HepG2 (cell line): ENCODE measurements around the gene CAMTA1.

Source experiments
- FOXJ3 ChIP-seq: sonication (generic); formaldehyde crosslinking; IDR thresholded peaks from 2 replicates; pipeline ENCODE4 v1.4.0; 2020; ENCODE audit warnings: missing genetic modification reagents, mild to moderate bottlenecking, borderline replicate concordance
- MAFK ChIP-seq, 2 experiments: IDR thresholded peaks in 1 of 2; conservative IDR thresholded peaks in 1 of 2; 2 replicates each; pipeline ENCODE4 v1.6.1; 2011; ENCODE audit warnings: improper control_type of control experiment in 2 of 2, low read length in 2 of 2
- U2AF2 ChIP-seq: fragments of 200-400 bp; formaldehyde crosslinking; IDR thresholded peaks from 2 replicates; pipeline ENCODE4 v1.6.1; 2017; ENCODE audit warnings: low read depth, mild to moderate bottlenecking, low read length
- ZEB1 ChIP-seq: IDR thresholded peaks from 2 replicates; pipeline ENCODE4 v1.6.1; 2012; ENCODE audit warnings: mild to moderate bottlenecking, low read depth, inconsistent platforms; ENCODE audit not compliant: insufficient replicate concordance
- ZNF7 ChIP-seq: IDR thresholded peaks from 2 replicates; pipeline ENCODE4 v1.6.1; 2016; ENCODE audit warnings: missing biosample characterization, missing genetic modification reagents
- ZNF782 ChIP-seq: sonication (generic); formaldehyde crosslinking; IDR thresholded peaks from 2 replicates; pipeline ENCODE4 v1.4.0; 2020; ENCODE audit warnings: missing genetic modification reagents, mild to moderate bottlenecking, borderline replicate concordance
- ZSCAN12 ChIP-seq: sonication (generic); formaldehyde crosslinking; IDR thresholded peaks from 2 replicates; pipeline ENCODE4 v1.9.0; 2021; ENCODE audit warnings: mild to moderate bottlenecking, missing genetic modification reagents

DNA sequence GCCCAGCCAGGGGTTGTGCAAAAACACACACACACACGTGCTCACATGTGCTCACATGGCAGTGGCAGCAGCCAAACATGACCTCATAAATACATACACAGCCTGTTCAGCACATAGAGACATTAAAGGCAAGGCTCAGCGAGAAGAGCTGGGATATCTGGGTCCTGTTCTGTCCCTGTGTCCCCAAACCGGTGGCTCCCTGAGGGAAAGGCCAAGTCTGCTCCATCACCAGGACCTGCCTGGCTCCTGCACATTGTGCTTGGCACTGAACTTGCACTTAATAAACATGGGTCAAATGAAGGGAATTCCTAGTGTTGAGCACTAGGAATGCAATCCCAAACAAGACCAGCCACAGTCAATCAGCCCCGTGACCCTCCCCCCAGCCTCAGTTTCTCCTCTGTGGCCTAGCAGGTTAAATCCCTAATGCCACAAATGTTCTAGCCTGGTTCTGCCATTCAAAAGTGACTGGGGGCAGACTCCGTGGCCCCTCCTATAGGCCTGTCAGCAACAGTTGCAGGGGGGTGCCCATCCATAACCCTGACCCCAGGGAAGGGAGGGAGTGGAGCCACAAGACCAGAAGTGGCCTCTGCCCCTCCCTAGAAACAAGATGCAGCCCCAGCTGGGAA lies 825.0 kb downstream of the CAMTA1 start:
- TF ChIP-seq ZNF7 (CRISPR knock-in tag), result no peak
- no peak for TF ChIP-seq ZEB1
- TF ChIP-seq MAFK (conservative IDR thresholded peaks at IDR 0.05 in 1 of 2, IDR thresholded peaks at IDR 0.05 in 1 of 2; ENCODE audit: low read length in 2 of 2), result no peak
- no peak for TF ChIP-seq ZSCAN12 (CRISPR knock-in tag)
- TF ChIP-seq ZNF782, result no peak
- no peak for TF ChIP-seq FOXJ3 (CRISPR knock-in tag)
- TF ChIP-seq U2AF2, result no peak
